Adipocyte (in vitro differentiated cells): ENCODE results near the gene ZNF319.

Experiments used
- DNase-seq: peaks from one replicate; pipeline ENCODE4 v3.0.0-alpha.2; 2015; ENCODE audit warnings: low read depth
- H3K27me3 ChIP-seq: replicated peaks from 2 replicates; pipeline ENCODE4 v1.7.0; 2013; ENCODE audit warnings: mild to moderate bottlenecking, low read length, moderate library complexity; ENCODE audit not compliant: control insufficient read depth, insufficient read depth
- H3K36me3 ChIP-seq: 2 replicates; pipeline ENCODE4 v1.7.0; 2013; ENCODE audit warnings: low read length, mild to moderate bottlenecking, moderate library complexity; ENCODE audit not compliant: control insufficient read depth, insufficient read depth, severe bottlenecking
- H3K4me1 ChIP-seq: 2 replicates; pipeline ENCODE4 v1.7.0; 2013; ENCODE audit warnings: mild to moderate bottlenecking, low read length, moderate library complexity; ENCODE audit not compliant: control insufficient read depth, insufficient read depth
- H3K4me3 ChIP-seq: 2 replicates; pipeline ENCODE4 v1.7.0; 2013; ENCODE audit warnings: mild to moderate bottlenecking, low read length, moderate library complexity
- H3K9ac ChIP-seq: 2 replicates; pipeline ENCODE4 v1.7.0; 2013; ENCODE audit warnings: mild to moderate bottlenecking, low read length, moderate library complexity
- H3K9me3 ChIP-seq: 2 replicates; pipeline ENCODE4 v1.7.0; 2013; ENCODE audit warnings: mild to moderate bottlenecking, low read length, moderate library complexity; ENCODE audit not compliant: control insufficient read depth

The ZNF319 gene

GRCh38 chr16:58026139-58026704 lies 25.8 kb upstream of the ZNF319 start:
- DNase-seq, result peak; percentile 75
- H3K9me3 ChIP-seq, result no peaks in the 10 kb centered on the region

DNA sequence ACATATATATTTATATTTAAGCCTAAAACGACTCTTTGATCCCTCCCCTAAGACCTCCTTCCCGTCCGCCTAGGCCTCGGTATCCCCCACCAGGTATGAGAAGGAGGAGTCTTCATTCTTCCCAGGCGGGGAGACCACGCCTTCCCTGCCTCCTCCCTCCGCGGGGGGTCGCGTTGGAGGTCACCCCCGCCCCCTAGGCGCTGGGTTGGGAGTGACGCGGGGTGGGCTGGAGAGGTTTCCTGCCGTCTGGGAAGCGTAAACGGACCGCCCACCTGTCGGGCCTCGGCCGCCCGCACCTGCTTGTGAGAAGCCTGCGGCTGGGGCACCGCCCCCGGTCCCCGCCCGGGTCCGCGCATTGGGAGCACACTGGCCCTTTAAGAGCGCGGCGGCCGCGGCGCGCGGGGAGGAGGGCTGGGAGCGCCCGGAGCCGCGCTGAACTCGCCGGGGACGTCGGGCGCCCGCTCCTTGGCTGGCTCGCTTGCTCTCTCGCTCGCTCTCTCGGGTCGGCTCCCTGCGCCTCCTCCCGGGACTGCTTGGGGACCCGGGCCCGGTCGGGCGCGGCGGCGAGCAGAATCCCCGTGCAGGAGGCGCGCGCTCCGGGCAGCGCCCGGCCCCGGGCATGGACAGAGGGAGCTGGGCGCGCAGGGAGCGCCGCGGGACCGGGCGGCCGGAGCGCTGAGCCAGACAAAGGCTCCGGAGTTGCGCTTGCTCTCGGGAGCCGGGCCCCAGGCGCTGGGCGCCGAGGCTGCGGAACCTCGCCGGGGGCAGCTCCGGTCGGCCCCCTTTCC lies 25.1 kb upstream of the ZNF319 start, which contains the start of gene MMP15:
MMP15 (plus strand) TSS at position 404 of the 788 bp plus-strand sequence. CDS start 597 bp downstream, outside the sequence.
- H3K36me3 ChIP-seq, result no peaks in the 10 kb centered on the region
- DNase-seq, result peak; percentile 82
- peaks cover 29% of the 10 kb centered on the region for H3K4me1 ChIP-seq

More at GRCh38 chr16:58026139-58026704, 25.8 kb upstream of the ZNF319 start:
- H3K27me3 ChIP-seq, result peaks cover 5% of the 10 kb centered on the region
- H3K4me3 ChIP-seq, result peak overlapping the region; percentile 82
- peaks cover 35% of the 10 kb centered on the region for H3K4me1 ChIP-seq
- H3K36me3 ChIP-seq, result no peaks in the 10 kb centered on the region
- H3K9ac ChIP-seq, result peak overlapping the region; percentile 74

GRCh38 chr16:58024486-58025350 lies 24.2 kb upstream of the ZNF319 start:
- peak overlapping the region; percentile 82 for H3K4me3 ChIP-seq
- no peaks in the 10 kb centered on the region for H3K9me3 ChIP-seq
- H3K36me3 ChIP-seq, result no peaks in the 10 kb centered on the region
- peak overlapping the region; percentile 74 for H3K9ac ChIP-seq
- peak; percentile 28 for DNase-seq
- H3K27me3 ChIP-seq, result peaks cover 3% of the 10 kb centered on the region
- peaks cover 34% of the 10 kb centered on the region for H3K4me1 ChIP-seq

More for the DNA sequence above, 25.1 kb upstream of the ZNF319 start, which contains the start of gene MMP15:
- Histone ChIP-seq H3K4me3 (peak within 1 kb of the TSS; percentile 82), H3K27me3 (peaks cover 5% of the 10 kb centered on the region), H3K9me3 (no peaks in the 10 kb centered on the region), H3K9ac (peak within 1 kb of the TSS; percentile 74)

DNA sequence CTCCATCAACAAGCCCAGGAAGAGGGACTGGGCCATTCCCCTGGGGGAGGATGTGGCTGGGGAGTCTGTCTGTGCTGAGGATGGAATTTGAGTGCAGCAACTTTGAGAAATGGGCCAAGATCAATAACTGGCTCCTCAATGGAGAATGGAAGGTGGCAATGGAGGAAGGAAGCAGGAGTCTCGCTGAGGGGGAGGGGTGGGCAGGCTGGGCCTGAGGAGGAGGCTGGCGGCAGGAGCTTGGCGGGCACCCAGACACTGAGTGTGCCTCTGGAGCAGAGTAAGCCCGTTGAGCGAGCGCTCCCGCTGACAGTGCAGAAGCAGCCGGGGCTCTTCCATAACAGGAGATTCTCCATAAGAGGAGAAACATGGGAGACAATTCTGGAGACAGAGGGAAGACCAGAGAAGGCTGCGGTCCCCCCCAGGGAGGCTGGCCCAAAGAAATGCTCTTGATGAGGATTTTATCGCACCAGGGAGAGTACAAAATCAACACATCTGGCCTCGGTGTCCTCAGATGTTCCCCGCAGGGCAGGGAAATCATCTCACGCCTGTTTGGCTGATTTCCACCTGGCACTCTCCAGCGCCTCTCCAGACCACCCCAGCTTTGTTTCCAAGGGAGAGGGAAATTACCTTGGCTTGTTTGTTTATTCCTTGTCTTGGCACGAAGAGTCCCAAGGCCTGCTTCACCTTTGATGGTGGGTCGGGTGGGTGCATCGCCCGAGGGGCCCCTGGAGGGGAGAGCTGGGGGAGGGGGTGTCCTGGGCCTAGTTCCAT lies 22.3 kb upstream of the ZNF319 start:
- Histone ChIP-seq H3K4me3 (peak overlapping the region; percentile 46), H3K9ac (peak overlapping the region; percentile 26), H3K27me3 (no peaks in the 10 kb centered on the region), H3K4me1 (peaks cover 40% of the 10 kb centered on the region), H3K36me3 (peaks cover 6% of the 10 kb centered on the region), H3K9me3 (no peaks in the 10 kb centered on the region)
- DNase-seq, result peak; percentile 36

DNA sequence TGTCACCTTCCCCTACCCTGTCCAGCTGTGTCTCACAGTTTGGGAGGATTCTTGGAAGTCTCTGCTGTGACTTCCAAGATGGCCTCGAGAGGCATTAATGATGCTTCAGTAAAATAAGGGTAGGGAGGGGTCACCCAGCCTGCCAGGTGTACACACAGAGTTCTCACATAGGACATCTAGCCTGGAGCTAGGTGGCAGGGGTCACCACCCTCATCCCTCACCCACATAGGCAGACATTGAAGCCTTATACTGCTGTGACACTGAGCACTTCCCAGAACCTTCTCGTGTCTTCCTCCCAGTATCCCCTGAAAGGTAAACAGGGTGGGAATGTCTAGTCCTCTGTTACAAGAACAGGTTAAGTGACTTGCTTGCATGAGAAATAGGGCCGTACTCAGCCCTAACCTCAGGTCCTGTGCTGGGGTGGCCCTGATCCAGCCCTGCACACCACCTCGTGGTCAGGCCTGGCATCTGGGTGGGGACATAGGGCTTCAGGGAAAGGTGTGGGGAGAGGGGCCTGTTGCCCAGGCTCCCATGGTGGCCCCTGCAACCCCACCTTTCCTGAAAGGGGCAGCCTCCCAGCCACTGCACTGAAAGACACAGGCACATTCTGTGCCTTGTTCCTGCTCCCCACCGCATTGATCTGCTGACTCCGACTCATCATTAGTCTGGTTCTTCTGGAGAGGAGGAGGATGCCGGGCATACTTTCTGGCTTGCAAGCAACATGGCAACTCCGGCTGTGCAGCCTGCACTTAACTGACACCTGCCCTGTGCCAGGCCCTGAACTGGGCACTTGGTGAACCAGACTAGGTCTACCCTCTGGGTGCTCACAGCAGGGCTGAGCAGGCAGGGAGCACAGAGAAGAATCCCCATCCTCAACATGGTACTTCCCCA lies 21.4 kb upstream of the ZNF319 start:
- peak; percentile 40 for DNase-seq
- H3K4me3 ChIP-seq, result no peak overlapping the region
- H3K9me3 ChIP-seq, result no peaks in the 10 kb centered on the region
- H3K4me1 ChIP-seq, result peaks cover 40% of the 10 kb centered on the region
- H3K36me3 ChIP-seq, result peaks cover 6% of the 10 kb centered on the region
- H3K27me3 ChIP-seq, result no peaks in the 10 kb centered on the region
- peak overlapping the region; percentile 32 for H3K9ac ChIP-seq

DNA sequence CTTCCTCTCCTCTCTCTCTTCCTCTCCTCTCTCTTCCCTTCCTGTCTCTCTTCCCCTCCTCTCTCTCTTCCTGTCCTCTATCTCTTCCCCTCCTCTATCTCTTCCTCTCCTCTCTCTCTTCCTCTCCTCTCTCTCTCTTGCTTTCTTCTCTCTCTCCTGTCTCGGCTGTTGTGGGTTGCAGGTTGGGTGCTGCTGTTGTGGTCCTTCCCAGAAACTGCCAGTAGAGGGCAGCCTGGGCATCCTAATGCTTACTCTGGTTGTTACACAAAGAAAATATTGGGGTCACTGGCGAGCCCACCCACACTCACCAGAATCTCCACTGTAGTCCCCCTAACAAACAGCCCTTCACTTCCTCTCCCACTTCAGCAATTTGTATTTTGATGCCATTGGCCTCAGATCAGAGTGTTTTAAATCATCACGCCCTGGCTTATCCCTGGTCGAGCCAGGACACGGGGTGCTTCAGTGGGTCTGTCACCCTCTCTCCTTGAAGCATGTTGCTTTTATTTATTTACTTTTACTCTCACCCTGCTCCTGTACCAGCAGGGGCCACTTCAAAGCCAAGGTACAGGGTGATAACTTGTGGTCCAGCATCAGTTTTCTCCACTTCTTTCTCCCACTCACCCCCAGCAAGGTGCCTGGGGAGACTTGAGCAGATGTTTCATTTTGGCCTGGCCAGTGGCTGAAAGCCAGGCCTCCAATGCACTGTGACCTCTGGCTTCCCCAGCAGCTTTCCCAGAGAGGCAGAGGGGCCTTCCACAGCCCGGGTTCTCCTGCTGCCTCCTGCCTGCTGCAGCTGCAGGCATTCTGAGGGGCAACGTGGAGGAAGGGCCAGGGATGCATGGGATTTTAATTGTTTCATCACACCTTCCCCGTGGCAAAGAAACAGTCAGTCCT lies 20.4 kb upstream of the ZNF319 start:
- H3K9ac ChIP-seq, result no peak overlapping the region
- no peak overlapping the region for H3K4me3 ChIP-seq
- DNase-seq, result peak; percentile 77
- no peaks in the 10 kb centered on the region for H3K27me3 ChIP-seq
- no peaks in the 10 kb centered on the region for H3K9me3 ChIP-seq
- H3K4me1 ChIP-seq, result peaks cover 40% of the 10 kb centered on the region
- H3K36me3 ChIP-seq, result peaks cover 6% of the 10 kb centered on the region

GRCh38 chr16:58019866-58020538 lies 19.5 kb upstream of the ZNF319 start:
- H3K9ac ChIP-seq, result no peak overlapping the region
- no peaks in the 10 kb centered on the region for H3K27me3 ChIP-seq
- peaks cover 36% of the 10 kb centered on the region for H3K4me1 ChIP-seq
- DNase-seq, result no peak
- no peak overlapping the region for H3K4me3 ChIP-seq
- H3K9me3 ChIP-seq, result no peaks in the 10 kb centered on the region
- H3K36me3 ChIP-seq, result peaks cover 6% of the 10 kb centered on the region

DNA sequence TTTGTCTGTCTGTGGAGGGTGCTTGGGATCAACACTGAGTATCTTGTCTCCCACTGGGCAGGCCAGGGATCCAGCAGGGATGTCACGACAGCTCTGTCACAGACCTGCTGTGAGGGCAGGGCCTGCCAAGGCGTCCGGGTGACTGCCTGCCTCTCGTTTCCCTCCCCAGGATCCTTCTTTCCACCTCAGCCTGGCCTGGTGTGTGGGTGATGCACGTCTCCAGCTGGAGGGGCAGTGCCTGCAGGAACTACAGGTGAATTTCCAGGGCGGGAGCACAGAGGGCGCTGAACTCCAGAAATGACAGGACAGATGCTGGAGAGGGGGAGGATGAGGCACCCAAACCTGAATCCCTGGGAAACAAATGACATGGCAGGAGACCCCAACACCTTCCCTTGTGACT lies 18.3 kb upstream of the ZNF319 start:
- no peak overlapping the region for H3K4me3 ChIP-seq
- H3K27me3 ChIP-seq, result no peaks in the 10 kb centered on the region
- H3K4me1 ChIP-seq, result peaks cover 29% of the 10 kb centered on the region
- H3K9ac ChIP-seq, result peak overlapping the region; percentile 35
- H3K36me3 ChIP-seq, result peaks cover 6% of the 10 kb centered on the region
- DNase-seq, result no peak
- no peaks in the 10 kb centered on the region for H3K9me3 ChIP-seq

DNA sequence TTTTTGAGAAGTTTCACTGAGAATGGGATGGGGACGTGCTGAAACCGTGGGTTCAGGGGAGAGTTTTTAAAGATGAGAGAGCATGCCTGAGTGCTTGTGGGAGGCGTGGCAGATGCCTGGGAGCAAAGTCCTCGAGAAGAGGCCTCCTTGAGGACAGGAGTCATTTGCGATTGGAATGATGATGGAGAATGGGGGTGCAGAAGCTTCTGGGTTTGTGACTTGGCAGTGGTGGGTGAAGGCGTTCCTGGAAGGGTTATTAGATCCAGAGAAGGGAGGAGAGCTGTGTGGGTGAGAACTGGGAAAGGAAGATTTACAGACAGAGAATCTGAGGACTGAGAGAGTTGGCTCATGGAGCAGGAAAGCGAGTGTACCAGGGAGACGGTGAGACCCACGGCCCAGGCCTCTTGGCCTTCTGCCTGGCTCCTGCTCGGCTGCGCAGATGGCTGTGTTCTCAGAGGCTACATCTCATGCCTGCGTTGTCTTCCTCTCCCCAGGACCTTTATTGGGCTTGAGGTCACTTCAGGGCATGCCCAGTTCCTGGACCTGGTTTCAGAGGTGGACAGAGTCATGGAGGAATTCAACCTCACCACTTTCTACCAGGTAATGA lies 16.5 kb upstream of the ZNF319 start:
- H3K9me3 ChIP-seq, result no peaks in the 10 kb centered on the region
- H3K9ac ChIP-seq, result no peak overlapping the region
- no peak for DNase-seq
- no peak overlapping the region for H3K4me3 ChIP-seq
- no peaks in the 10 kb centered on the region for H3K27me3 ChIP-seq
- peaks cover 19% of the 10 kb centered on the region for H3K36me3 ChIP-seq
- peaks cover 16% of the 10 kb centered on the region for H3K4me1 ChIP-seq
